Measurements from ENCODE around the gene ZG16. TPM values are rescaled to one million over a fixed set of nuclear protein-coding genes. Genes with fewer than 3 reads are reported as not detected.

The ZG16 gene
- total and polyA plus RNA-seq, 8 donors, result 0.06 to 0.10 (median 0.07) TPM; not detected in 3

DNA sequence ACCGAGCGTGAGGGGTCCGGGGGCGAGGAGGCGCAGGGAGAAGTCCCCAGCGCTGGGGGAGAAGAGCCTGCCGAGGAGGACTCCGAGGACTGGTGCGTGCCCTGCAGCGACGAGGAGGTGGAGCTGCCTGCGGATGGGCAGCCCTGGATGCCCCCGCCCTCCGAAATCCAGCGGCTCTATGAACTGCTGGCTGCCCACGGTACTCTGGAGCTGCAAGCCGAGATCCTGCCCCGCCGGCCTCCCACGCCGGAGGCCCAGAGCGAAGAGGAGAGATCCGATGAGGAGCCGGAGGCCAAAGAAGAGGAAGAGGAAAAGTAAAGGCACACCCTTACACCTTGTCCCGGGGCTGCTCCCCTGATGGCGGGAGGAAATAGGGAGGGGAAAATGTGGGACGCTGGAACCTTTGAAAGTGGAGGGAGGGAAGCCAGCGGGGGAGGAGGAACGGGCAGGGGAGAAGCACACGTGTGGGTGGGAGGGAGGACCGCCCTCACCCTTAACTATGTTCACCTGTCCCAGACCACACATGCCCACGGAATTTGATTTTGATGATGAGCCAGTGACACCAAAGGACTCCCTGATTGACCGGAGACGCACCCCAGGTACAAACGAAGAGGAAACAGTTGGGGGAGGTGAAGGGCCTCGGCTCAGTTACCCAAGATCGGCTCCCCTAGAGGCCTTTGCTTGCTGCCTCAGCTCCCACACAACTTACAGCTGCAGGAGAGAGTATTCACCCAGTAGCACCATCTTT, 38.8 kb downstream of the ZG16 start:
- peaks cover 31 to 74% of the 10 kb centered on the region in 2 donors for H3K4me1 ChIP-seq
- H3K9me3 ChIP-seq, result no peaks in the 10 kb centered on the region
- H3K27ac ChIP-seq, result peak overlapping the region; percentile 97
- intact Hi-C loops (cut with DNase I), result no loop called here
- peaks cover 0 to 13% of the 10 kb centered on the region in 2 donors for H3K27me3 ChIP-seq
- peaks cover 0 to 9% of the 10 kb centered on the region in 2 donors for H3K36me3 ChIP-seq
- H3K4me3 ChIP-seq, result peak overlapping the region; percentile 75 to 84
- TF ChIP-seq, protein P1, sequence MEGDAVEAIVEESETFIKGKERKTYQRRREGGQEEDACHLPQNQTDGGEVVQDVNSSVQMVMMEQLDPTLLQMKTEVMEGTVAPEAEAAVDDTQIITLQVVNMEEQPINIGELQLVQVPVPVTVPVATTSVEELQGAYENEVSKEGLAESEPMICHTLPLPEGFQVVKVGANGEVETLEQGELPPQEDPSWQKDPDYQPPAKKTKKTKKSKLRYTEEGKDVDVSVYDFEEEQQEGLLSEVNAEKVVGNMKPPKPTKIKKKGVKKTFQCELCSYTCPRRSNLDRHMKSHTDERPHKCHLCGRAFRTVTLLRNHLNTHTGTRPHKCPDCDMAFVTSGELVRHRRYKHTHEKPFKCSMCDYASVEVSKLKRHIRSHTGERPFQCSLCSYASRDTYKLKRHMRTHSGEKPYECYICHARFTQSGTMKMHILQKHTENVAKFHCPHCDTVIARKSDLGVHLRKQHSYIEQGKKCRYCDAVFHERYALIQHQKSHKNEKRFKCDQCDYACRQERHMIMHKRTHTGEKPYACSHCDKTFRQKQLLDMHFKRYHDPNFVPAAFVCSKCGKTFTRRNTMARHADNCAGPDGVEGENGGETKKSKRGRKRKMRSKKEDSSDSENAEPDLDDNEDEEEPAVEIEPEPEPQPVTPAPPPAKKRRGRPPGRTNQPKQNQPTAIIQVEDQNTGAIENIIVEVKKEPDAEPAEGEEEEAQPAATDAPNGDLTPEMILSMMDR (IDR thresholded peaks at IDR 0.05), result no peak
- DNase-seq (peak in 3 of 4 donors; percentile 45 to 91 (median 75)), ATAC-seq (peak; percentile 38)

DNA sequence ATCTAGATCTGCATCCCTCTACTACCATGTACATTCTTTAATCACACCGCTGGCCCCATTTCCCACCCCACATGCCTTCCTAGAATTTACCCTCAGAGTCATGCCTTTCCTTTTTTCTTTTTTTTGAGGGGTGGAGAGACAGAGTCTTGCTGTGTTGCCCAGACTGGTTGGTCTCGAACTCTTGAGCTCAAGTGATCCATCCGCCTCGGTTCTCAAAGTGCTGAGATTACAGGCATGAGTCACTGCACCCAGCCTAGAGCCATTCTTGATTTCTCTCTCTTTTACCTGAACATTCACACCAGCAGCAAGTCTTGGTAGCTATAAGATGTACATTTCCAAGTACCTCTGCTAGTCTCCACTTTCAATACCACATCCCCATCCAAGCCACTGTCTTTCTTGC, 40.0 kb downstream of the ZG16 start:
- DNase-seq (no peak), ATAC-seq (no peak)
- intact Hi-C loops (cut with DNase I), result no loop called here
- Histone ChIP-seq H3K27ac (peak overlapping the region in 1 of 2 donors; percentile 97), H3K9me3 (no peaks in the 10 kb centered on the region), H3K27me3 (peaks cover 0 to 1% of the 10 kb centered on the region in 2 donors), H3K36me3 (peaks cover 0 to 9% of the 10 kb centered on the region in 2 donors), H3K4me3 (peak overlapping the region in 1 of 2 donors; percentile 84), H3K4me1 (peaks cover 43 to 74% of the 10 kb centered on the region in 2 donors)
- TF ChIP-seq, protein P1 (IDR thresholded peaks at IDR 0.05), result no peak

DNA sequence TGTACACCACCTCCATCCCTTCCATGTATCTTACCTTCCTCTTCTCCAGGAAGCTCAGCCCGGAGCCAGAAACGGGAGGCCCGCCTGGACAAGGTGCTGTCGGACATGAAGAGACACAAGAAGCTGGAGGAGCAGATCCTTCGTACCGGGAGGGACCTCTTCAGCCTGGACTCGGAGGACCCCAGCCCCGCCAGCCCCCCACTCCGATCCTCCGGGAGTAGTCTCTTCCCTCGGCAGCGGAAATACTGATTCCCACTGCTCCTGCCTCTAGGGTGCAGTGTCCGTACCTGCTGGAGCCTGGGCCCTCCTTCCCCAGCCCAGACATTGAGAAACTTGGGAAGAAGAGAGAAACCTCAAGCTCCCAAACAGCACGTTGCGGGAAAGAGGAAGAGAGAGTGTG, 41.5 kb downstream of the ZG16 start:
- ATAC-seq (no peak), DNase-seq (no peak)
- intact Hi-C loops (cut with DNase I), result no loop called here
- no peaks in the 10 kb centered on the region for H3K27me3 ChIP-seq
- H3K4me1 ChIP-seq, result peaks cover 56 to 83% of the 10 kb centered on the region in 2 donors
- peak overlapping the region in 1 of 2 donors; percentile 84 for H3K4me3 ChIP-seq
- TF ChIP-seq, protein P1 (IDR thresholded peaks at IDR 0.05), result no peak
- peak overlapping the region; percentile 89 to 92 for H3K27ac ChIP-seq
- peaks cover 0 to 9% of the 10 kb centered on the region in 2 donors for H3K36me3 ChIP-seq
- H3K9me3 ChIP-seq, result no peaks in the 10 kb centered on the region

DNA sequence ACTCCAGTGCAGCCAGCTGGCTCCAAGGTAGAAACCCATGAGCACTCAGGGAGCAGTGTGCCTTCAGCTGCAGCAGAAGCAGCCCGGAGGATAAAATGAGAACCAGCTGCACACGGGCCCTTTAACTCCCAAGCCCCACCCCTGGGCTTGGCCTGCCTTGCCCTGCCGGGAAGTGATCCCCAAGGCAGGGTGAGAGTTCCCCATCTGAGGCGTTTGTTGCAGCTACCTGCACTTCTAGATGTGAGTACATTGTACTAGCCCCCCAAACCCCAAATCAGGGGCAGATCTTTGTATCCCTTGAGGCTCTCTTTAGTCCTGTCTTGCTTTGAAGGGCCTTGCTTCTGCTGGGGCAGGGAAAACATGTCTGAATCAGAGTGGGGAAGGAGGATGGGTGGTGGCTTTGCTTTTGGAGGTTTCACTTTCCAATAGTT, 42.2 kb downstream of the ZG16 start, which contains the start of gene MVP:
TSS of gene MVP (plus strand) at position 192 of the 431 bp plus-strand sequence. CDS start 10,088 bp downstream, outside the sequence.
- Histone ChIP-seq H3K36me3 (peaks cover 0 to 9% of the 10 kb centered on the region in 2 donors), H3K27me3 (no peaks in the 10 kb centered on the region), H3K4me1 (peaks cover 56 to 83% of the 10 kb centered on the region in 2 donors), H3K27ac (peak within 1 kb of the TSS; percentile 89 to 92), H3K9me3 (no peaks in the 10 kb centered on the region), H3K4me3 (peak within 1 kb of the TSS; percentile 53 to 84)
- ATAC-seq (peak; percentile 51), DNase-seq (peak in 3 of 4 donors; percentile 45 to 93 (median 82))
- TF ChIP-seq, protein P1 (IDR thresholded peaks at IDR 0.05), result no peak
- intact Hi-C loops (cut with DNase I), result no loop called here
